ENCODE results near the gene FOXC1. TPM values are rescaled to one million over a fixed set of nuclear protein-coding genes. Genes with fewer than 3 reads are reported as not detected.

The FOXC1 gene
- total and polyA plus RNA-seq, 7 donors = 0.90 to 2.7 (median 1.5) TPM

GRCh38 chr6:1598433-1598832, 11.3 kb upstream of the FOXC1 start:
- H3K9me3 ChIP-seq = no peaks in the 10 kb centered on the region
- no peak for TF ChIP-seq CTCF (IDR thresholded peaks at IDR 0.05)
- no peaks in the 10 kb centered on the region for H3K36me3 ChIP-seq (ENCODE audit: insufficient read depth in 1 of 2, low read depth in 1 of 2)
- H3K27me3 ChIP-seq (ENCODE audit: insufficient read depth in 3 of 3, low read length in 2 of 3) = peaks cover 0 to 39% (median 20%) of the 10 kb centered on the region in 3 donors
- ATAC-seq (no peak), DNase-seq (no peak)
- 89 to 90% (median 90%) methylated on average over 10 of the region's 10 CpGs for WGBS, 3 donors
- no peak overlapping the region for H3K27ac ChIP-seq
- no peaks in the 10 kb centered on the region for H3K4me1 ChIP-seq
- no peak overlapping the region for H3K4me3 ChIP-seq
- intact Hi-C loops (cut with DNase I) = loop anchor here (5.0 to 10.0 kb wide), 4 partner anchors 754 to 1099 kb away; no protein-coding TSS in a partner anchor

GRCh38 chr6:1598886-1599285, 10.8 kb upstream of the FOXC1 start:
- WGBS, 3 donors = 92 to 94% (median 93%) methylated on average over 23 to 24 of the region's 24 CpGs
- no peaks in the 10 kb centered on the region for H3K36me3 ChIP-seq (ENCODE audit: insufficient read depth in 1 of 2, low read depth in 1 of 2)
- ATAC-seq (no peak), DNase-seq (no peak)
- H3K4me3 ChIP-seq = no peak overlapping the region
- no peaks in the 10 kb centered on the region for H3K9me3 ChIP-seq
- no peak for TF ChIP-seq CTCF (IDR thresholded peaks at IDR 0.05)
- no peaks in the 10 kb centered on the region for H3K4me1 ChIP-seq
- H3K27me3 ChIP-seq (ENCODE audit: insufficient read depth in 3 of 3, low read length in 2 of 3) = peaks cover 0 to 42% (median 17%) of the 10 kb centered on the region in 3 donors
- H3K27ac ChIP-seq = no peak overlapping the region
- intact Hi-C loops (cut with DNase I) = loop anchor here (1.0 to 10.0 kb wide), 5 partner anchors 753 to 1098 kb away; no protein-coding TSS in a partner anchor

- DNase-seq (no peak), ATAC-seq (no peak)
- intact Hi-C loops (cut with DNase I) = loop anchor here (1.0 to 10.0 kb wide), 5 partner anchors 753 to 1098 kb away; no protein-coding TSS in a partner anchor
- H3K4me3 ChIP-seq = no peak overlapping the region
- WGBS, 3 donors = 88 to 96% (median 95%) methylated on average over 10 of the region's 10 CpGs
- H3K27me3 ChIP-seq (ENCODE audit: insufficient read depth in 3 of 3, low read length in 2 of 3) = peaks cover 0 to 43% (median 15%) of the 10 kb centered on the region in 3 donors
- H3K9me3 ChIP-seq = no peaks in the 10 kb centered on the region
- no peak for TF ChIP-seq CTCF (IDR thresholded peaks at IDR 0.05)
- no peaks in the 10 kb centered on the region for H3K4me1 ChIP-seq
- H3K36me3 ChIP-seq (ENCODE audit: insufficient read depth in 1 of 2, low read depth in 1 of 2) = no peaks in the 10 kb centered on the region
- no peak overlapping the region for H3K27ac ChIP-seq
Measured at GRCh38 chr6:1599469-1599868, 10.2 kb upstream of the FOXC1 start.

- no peak overlapping the region for H3K27ac ChIP-seq
- H3K36me3 ChIP-seq (ENCODE audit: insufficient read depth in 1 of 2, low read depth in 1 of 2) = no peaks in the 10 kb centered on the region
- no peak for TF ChIP-seq CTCF (IDR thresholded peaks at IDR 0.05)
- H3K4me1 ChIP-seq = no peaks in the 10 kb centered on the region
- intact Hi-C loops (cut with DNase I) = loop anchor here (5.0 to 10.0 kb wide), 4 partner anchors 505 to 1145 kb away; no protein-coding TSS in a partner anchor
- no peak overlapping the region for H3K4me3 ChIP-seq
- peaks cover 0 to 43% (median 20%) of the 10 kb centered on the region in 3 donors for H3K27me3 ChIP-seq (ENCODE audit: insufficient read depth in 3 of 3, low read length in 2 of 3)
- no peaks in the 10 kb centered on the region for H3K9me3 ChIP-seq
- 66 to 73% (median 72%) methylated on average over 3 of the region's 3 CpGs for WGBS, 3 donors
- ATAC-seq = no peak
- no peak for DNase-seq
Measured at GRCh38 chr6:1600063-1600763, 9.5 kb upstream of the FOXC1 start.

Measured in psoas muscle (tissue), 8 donors.